Suppressor macrophage treated with lipopolysaccharide for 4 hours (primary cell): ENCODE data around the gene RMRP.

Source experiments
- DNase-seq: peaks from one replicate; pipeline ENCODE4 v3.0.0-alpha.2; 2020

Gene RMRP

DNA sequence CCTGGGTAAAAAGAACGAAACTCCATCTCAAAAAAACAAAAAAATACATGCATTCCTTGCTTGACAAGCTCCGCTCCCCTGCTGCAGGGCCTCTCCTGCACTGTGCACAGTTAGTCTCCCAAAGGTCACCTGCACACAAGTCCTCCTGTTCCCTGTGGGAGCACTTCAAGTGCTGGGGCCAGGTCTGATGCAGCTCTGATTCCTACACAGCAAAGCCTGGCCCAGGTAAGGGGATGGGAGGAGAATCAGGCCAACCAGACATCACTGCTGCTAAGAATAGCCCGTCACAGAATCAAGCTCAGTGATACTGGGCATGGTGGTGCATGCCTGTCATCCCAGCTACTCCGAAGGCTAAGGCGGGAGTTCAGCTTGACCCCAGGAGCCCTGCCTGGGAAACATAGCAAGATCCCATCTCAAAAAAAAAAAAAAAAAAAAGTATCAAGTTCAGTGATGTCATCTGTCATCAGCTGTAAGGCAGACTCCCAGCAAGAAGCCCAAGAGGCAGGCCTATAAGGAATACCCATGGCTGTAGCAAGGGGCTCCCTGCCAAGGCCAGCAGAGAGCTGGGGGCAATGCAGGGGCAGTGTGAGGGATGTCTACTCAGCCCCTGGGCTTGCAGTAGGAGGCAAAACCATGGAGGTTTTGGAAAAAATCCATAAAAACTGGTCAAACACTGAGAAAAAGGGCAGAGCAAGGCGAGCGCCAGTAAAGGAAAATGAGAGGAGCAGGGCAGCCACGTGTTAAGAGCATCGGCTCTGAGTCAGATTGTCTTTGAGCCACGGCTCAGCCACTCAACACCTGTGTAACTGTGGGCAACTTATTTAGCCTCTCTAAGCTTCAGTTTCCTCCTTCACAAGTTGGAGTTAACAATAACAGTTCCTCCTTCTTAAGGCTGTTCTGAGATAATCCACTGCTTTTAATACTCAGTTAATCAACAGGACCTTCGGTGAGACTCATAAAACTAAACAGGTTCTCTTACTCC is 28.7 kb upstream of the RMRP start:
- DNase-seq: no peak

DNA sequence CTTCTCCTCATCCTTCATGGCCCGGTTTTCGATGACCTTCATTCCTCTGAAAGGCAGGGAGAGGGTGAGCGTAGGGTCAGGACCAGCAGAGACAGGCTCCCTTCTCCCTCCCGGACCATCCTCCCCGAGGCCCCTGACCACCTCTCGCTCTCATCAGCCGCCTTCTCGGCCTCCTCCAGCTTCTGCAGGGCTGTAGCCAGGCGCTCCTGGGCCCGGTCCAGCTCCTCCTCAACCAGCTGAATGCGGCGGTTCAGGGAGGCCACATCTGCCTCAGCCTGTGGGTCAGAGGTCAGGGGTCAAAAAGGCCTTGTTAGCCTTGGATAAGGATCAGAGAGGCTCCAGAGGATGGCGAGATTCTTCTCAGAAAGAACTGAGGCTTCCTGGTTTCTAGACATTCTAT is 27.7 kb upstream of the RMRP start:
- no peak for DNase-seq

DNA sequence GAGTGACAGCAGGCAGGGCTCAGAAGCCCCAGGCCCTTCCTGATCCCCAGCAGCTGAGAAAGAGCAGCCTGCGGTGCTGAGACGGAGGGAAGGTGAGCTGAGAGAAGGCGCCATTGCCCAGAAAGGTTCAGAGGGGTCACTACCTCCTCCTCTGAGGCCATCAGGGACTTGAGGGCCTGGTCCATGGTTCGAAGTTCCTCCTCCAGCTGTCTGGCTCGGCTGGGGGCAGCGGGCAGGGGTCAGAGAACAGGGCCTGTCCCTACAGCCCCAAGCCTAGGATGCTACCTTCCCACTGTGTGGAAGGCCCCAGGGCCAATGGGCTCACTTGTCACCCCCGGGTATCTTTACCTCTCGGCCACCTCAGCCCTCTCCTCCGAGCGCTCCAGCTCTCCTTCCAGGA is 27.1 kb upstream of the RMRP start:
- DNase-seq: no peak

DNA sequence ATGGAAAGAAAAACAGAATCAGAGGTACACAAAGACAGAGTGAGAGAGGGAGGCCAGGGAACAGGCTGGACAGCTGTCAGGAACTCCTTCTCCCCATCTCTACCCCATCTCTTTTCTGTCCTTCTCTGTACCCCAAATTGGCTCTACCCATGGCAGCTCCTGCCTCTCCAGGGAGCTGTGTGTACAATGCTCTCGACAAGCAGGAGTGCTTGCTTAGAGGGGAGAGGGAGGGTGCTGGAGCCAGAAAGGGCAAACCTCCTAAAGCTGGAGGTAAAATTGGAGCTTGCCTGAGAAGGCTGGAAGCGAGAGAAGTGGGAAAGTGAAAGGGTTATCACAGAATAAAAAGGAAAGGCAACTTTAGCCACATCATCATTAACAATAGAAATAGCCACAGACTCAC is 25.5 kb upstream of the RMRP start:
- no peak for DNase-seq

DNA sequence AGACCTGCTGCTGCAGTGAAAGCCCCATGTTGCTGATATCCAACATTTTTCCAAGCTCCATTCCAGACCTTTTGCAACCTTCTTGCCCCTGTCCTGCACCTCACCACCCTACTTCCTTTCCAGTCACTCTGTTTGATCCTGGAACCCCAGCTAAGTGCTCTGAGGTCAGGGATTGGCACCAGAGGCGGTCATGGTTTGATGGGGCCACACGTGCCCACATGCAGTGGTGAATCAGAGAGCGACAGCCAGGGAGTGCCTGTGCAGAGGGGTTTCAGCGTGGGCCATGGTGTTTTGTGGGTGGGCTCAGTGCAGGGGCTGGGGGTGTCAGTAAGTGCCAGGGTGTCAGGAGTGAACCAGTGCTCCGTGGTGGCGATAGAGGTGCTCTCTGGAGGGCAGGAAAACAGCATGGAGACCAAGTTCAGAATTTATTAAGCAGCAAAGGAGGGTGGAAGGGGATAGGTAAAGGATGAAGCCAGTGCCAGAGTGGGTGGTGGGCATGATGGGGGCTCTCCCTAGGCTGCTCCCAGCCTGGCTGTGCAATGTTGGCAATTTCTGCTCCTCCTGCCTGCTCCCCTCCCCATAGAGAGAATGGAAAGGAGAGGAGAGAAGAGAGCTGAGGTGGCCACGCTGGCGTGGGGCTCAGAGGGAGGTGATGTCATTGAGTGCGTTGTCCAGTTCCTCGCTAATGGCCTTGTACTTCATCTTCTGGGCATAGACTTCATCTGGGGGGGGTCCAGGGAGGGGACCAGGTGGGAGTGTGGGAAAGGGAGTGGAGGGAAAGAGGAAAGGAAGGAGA is 24.9 kb upstream of the RMRP start:
- DNase-seq: no peak

DNA sequence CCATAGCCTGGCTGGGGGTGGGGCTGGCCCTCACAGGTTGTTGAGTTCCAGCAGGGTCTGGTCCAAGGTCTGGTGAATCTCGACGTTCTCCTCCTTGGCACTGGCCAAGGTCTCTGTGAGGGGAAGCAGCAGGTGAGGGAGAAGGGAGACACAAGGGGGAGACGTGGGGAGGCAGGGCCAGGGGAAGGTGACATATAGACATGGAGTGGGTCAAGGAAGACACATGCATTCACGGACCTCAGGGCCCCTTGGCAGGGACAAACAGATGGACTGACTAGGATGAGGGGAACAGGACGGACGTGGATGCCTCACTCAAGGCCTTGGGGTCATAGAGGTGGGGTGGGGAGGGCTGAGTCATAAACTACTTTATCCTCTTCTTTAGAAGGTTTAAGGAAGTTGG is 24.2 kb upstream of the RMRP start:
- no peak for DNase-seq

DNA sequence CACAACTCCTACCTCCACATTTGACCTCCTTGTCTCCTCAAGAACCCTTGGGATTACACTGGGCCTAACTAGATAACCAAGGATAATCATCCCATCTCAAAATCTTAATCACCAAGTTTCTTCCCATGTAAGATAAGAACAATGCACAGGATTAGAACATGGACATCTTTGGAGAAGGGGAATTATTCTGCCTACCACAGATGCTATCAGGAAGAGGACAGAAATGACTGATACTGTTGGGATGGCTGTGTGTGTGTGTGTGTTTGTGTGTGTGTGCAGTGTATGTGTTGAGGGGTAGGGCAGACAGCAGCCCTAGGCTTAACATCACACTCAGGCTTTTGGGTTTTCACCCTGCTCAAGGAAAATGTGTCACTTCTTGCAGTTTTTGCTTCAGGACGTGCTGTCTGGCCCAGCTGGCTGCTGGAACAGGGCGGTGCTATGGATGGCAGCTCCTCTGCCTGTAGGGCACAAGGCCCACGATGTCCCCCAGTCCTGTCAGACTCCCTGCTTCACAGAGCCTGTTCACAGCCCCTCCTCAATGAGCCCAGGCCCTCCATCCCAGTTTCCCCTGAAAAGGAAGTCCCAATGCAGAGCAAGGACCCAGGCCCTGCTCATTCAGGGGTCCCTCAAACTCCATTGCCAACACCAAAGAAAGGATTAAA is 23.7 kb upstream of the RMRP start:
- DNase-seq: no peak

DNA sequence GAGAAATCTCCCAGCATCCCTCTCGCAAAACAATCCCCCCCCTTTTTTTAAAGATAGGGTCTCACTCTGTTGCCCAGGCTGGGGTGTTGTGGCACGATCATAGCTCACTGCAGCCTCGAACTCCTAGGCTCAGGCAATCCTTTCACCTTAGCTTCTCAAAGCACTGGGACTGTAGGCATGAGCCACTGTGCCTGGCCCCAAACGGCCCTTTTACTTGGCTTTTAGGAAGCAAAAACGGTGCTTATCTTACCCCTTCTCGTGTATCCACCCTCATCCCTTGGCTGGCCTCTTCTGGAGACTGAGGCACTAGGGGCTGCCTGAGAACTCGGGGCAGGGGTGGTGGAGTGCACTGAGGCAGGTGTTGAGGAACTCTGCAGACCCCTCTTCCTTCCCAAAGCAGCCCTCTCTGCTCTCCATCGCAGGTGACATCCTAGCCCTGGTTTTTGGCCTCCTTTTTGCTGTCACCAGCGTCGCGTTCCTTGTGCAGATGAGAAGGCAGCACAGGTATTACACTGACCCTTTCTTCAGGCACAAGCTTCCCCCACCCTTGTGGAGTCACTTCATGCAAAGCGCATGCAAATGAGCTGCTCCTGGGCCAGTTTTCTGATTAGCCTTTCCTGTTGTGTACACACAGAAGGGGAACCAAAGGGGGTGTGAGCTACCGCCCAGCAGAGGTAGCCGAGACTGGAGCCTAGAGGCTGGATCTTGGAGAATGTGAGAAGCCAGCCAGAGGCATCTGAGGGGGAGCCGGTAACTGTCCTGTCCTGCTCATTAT is 22.7 kb upstream of the RMRP start:
- no peak for DNase-seq

DNA sequence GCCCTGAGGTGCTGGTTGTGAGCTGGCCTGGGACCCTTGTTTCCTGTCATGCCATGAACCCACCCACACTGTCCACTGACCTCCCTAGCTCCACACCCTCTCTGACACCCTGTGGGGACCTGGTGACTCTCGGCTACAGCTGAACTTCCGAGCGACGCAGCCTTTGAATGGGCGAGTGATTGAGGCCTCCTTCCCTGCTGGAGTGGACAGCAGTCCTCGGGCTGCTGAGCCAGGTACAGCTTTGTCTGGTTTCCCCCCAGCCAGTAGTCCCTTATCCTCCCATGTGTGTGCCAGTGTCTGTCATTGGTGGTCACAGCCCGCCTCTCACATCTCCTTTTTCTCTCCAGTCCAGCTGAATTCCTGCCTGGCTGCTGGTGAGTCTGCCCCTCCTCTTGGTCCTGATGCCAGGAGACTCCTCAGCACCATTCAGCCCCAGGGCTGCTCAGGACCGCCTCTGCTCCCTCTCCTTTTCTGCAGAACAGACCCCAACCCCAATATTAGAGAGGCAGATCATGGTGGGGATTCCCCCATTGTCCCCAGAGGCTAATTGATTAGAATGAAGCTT is 22.0 kb upstream of the RMRP start:
- no peak for DNase-seq

DNA sequence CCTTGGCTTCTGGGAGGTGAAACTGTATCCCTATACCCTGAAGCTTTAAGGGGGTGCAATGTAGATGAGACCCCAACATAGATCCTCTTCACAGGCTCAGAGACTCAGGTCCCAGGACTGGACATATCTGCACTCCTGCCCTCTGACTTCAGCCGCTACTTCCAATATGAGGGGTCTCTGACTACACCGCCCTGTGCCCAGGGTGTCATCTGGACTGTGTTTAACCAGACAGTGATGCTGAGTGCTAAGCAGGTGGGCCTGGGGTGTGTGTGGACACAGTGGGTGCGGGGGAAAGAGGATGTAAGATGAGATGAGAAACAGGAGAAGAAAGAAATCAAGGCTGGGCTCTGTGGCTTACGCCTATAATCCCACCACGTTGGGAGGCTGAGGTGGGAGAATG is 21.3 kb upstream of the RMRP start:
- no peak for DNase-seq

DNA sequence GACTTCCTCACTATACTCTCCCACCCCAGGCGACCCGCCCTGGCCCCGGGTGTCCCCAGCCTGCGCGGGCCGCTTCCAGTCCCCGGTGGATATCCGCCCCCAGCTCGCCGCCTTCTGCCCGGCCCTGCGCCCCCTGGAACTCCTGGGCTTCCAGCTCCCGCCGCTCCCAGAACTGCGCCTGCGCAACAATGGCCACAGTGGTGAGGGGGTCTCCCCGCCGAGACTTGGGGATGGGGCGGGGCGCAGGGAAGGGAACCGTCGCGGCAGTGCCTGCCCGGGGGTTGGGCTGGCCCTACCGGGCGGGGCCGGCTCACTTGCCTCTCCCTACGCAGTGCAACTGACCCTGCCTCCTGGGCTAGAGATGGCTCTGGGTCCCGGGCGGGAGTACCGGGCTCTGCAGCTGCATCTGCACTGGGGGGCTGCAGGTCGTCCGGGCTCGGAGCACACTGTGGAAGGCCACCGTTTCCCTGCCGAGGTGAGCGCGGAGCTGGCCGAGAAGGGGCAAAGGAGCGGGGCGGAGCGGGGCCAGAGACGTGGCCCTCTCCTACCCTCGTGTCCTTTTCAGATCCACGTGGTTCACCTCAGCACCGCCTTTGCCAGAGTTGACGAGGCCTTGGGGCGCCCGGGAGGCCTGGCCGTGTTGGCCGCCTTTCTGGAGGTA is 18.0 kb upstream of the RMRP start:
- peak; percentile 19 for DNase-seq

DNA sequence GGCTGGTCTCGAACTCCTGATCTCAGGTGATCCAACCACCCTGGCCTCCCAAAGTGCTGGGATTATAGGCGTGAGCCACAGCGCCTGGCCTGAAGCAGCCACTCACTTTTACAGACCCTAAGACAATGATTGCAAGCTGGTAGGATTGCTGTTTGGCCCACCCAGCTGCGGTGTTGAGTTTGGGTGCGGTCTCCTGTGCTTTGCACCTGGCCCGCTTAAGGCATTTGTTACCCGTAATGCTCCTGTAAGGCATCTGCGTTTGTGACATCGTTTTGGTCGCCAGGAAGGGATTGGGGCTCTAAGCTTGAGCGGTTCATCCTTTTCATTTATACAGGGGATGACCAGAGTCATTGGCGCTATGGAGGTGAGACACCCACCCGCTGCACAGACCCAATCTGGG is 17.4 kb upstream of the RMRP start:
- DNase-seq: no peak

DNA sequence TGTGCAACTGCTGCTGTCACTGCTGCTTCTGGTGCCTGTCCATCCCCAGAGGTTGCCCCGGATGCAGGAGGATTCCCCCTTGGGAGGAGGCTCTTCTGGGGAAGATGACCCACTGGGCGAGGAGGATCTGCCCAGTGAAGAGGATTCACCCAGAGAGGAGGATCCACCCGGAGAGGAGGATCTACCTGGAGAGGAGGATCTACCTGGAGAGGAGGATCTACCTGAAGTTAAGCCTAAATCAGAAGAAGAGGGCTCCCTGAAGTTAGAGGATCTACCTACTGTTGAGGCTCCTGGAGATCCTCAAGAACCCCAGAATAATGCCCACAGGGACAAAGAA is 16.2 kb upstream of the RMRP start:
- no peak for DNase-seq

DNA sequence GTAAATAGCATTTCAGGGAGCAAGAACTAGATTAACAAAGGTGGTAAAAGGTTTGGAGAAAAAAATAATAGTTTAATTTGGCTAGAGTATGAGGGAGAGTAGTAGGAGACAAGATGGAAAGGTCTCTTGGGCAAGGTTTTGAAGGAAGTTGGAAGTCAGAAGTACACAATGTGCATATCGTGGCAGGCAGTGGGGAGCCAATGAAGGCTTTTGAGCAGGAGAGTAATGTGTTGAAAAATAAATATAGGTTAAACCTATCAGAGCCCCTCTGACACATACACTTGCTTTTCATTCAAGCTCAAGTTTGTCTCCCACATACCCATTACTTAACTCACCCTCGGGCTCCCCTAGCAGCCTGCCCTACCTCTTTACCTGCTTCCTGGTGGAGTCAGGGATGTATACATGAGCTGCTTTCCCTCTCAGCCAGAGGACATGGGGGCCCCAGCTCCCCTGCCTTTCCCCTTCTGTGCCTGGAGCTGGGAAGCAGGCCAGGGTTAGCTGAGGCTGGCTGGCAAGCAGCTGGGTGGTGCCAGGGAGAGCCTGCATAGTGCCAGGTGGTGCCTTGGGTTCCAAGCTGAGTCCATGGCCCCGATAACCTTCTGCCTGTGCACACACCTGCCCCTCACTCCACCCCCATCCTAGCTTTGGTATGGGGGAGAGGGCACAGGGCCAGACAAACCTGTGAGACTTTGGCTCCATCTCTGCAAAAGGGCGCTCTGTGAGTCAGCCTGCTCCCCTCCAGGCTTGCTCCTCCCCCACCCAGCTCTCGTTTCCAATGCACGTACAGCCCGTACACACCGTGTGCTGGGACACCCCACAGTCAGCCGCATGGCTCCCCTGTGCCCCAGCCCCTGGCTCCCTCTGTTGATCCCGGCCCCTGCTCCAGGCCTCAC is 15.6 kb upstream of the RMRP start, which contains the start of gene CA9:
TSS of gene CA9 (plus strand) at position 797 of the 893 bp plus-strand sequence. CDS start at position 829, 32 bp downstream.
- no peak for DNase-seq

DNA sequence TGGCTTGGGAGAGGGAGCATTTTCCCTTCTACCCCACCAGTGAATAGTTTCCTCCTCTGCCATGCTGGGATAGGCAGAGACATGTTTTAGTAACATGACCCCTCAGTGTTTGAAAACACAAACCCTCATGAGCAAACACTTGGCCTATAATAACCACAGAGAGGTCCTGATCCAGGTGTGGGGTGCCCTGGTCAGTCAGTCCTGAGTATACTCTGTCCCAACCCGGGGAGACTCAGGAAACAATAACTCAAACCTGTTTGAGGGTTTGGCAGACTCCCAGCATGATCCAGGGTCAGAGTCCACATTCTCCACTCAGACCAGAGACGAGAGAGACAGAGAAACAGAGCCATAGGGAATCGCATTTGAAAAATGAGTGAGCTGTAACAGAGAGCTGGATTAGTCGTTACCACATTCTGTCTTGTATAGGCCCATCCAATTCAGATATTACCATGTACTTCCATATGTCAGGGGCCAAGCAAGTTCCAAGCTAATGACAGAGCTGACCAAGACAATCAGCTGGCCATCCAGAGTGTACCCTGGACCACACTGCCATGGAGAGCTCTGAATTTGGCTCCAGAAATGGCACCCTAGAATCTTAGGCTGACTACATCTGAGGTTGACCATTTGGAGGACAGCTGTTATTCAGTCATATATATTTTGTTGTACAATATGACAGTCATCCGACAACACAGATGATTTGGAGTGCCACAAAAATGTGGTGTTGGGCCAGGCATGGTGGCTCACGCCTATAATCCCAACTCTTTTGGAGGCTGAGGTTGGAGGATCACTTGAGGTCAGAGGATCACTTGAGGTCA is 11.7 kb upstream of the RMRP start:
- no peak for DNase-seq

DNA sequence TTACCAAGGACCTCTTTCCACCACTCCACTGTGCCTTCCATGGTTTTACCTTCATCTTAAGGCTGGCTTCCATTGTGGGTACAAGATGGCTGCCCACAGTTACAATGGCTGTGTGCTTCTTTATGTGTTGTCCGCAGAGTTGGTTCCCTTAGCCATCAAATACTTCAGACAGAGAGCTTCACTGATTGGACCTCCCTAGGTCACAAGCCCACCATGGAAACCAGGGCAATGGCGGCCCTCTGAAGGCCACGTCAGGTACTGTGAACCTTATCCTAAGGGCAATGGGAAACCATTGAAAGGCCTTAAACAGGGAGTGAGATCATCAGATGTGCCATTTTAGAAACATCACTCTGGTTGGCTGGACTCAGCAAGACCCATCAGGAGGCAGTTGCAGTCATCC is 10.1 kb upstream of the RMRP start:
- DNase-seq: no peak

DNA sequence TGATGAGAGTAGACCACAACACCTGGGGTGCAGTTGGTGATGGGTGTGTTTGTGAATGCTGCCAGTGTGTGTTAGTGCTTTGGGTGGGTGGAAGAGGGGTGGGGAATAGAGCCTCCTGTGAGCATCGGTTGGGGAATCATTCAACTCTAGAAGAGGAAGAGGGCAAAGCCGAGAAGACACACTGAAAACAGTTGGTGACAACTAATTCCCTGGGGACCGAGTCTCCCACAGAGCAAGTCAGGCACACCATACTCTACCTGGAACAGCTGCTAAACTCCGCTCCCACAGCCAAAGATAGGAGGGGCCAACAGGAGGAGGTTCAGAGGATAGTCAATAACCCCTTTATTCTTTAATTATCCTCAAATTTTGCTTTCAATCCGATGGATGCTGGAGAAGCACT is 8.7 kb upstream of the RMRP start:
- no peak for DNase-seq

DNA sequence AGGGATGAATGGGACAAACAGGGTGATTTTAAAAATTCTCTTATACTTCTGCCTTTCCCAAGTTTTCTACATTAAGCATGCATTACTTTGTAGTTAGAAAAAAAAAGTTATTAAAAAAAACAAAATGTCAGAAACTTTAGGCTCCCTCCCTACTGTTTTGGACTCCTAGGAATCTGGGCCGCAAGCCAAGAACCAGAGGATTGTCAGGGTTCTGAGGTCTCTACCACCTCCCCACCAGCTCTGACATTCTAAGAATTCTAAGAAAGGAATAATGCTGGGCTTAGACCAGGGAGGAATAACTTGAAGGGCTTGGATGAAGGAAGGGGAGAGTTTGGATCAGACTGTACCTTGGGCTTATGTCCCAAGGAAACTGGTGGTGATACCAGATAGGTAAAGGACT is 8.2 kb upstream of the RMRP start:
- DNase-seq: no peak

DNA sequence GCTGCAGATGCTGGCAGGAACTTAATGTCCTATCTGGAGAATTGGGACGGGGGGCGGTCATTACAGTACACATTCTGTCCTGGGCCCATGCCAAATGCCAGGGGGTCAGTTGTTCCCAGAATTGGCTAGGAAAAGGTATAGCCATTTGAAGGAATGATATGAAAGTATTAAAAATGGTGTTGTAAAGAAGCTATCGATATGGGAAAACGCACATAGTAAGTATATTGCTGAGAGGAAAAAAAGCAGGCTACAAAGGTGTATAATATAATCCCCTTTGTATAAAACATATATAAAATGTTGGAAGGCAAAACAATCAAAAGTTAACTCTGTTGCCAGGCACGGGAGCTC is 7.6 kb upstream of the RMRP start:
- no peak for DNase-seq
